ENCODE data around the gene NSL1. TPM values are rescaled to one million over a fixed set of nuclear protein-coding genes. Genes with fewer than 3 reads are reported as not detected.

The NSL1 gene
- total RNA-seq, 1 experiment from 2014 or later: 36.4 TPM

GRCh38 chr1:212727386-212728181 is 64.0 kb downstream of the NSL1 start:
- BruUV-seq (replicated peaks): no TSS peak
- CTCF ChIA-PET: no interaction called here
- POLR2A ChIA-PET: no interaction called here
- H3K79me2 ChIP-seq (ENCODE audit: insufficient read depth, low read length): no peaks in the 10 kb centered on the region
- no peaks in the 10 kb centered on the region for H3K9me2 ChIP-seq (ENCODE audit: insufficient read depth)
- H3K27me3 ChIP-seq (ENCODE audit: insufficient read depth, low read length): no peaks in the 10 kb centered on the region
- no peaks in the 10 kb centered on the region for H3K4me1 ChIP-seq (ENCODE audit: control insufficient read depth in 1 of 2, insufficient read depth in 2 of 2, low read length in 2 of 2)
- no peak overlapping the region for H3K27ac ChIP-seq (ENCODE audit: low read depth, low read length)
- intact Hi-C loops (cut with micrococcal nuclease): no loop called here
- H2AFZ ChIP-seq (ENCODE audit: low read depth, low read length, poor library complexity, severe bottlenecking): no peak overlapping the region
- no peak overlapping the region for H3K9ac ChIP-seq (ENCODE audit: low read length)
- H3K4me2 ChIP-seq (ENCODE audit: low read length): no peak overlapping the region
- RAD21 ChIA-PET (ENCODE audit: low non-redundant PET in 1 of 2, low total read pairs in 2 of 2, uncharacterized antibody in 2 of 2, unreplicated experiment in 2 of 2): no interaction called here
- H3K9me3 ChIP-seq (ENCODE audit: control insufficient read depth in 1 of 2, insufficient read depth in 1 of 2, low read depth in 1 of 2, low read length in 2 of 2): no peaks in the 10 kb centered on the region
- no peak for DNase-seq (ENCODE audit: low read depth, low spot score)
- ATAC-seq: no peak
- H4K20me1 ChIP-seq (ENCODE audit: insufficient read depth): no peaks in the 10 kb centered on the region
- no peaks in the 10 kb centered on the region for H3K36me3 ChIP-seq (ENCODE audit: control insufficient read depth in 1 of 2, insufficient read depth in 2 of 2, low read length in 2 of 2)
- TF ChIP-seq FOSL1 (IDR thresholded peaks at IDR 0.05; ENCODE audit: low read depth) (no peak), EGR1 (IDR thresholded peaks at IDR 0.05; ENCODE audit: low read depth) (no peak), CBX3 (IDR thresholded peaks at IDR 0.05; ENCODE audit: low read depth) (no peak), EZH2 (IDR thresholded peaks at IDR 0.05) (no peak), ZFX (IDR thresholded peaks at IDR 0.05) (no peak), SP1 (IDR thresholded peaks at IDR 0.05; ENCODE audit: low read depth) (no peak), SRF (IDR thresholded peaks at IDR 0.05; ENCODE audit: low read depth) (no peak), POLR2AphosphoS5 (IDR thresholded peaks at IDR 0.05; ENCODE audit: low read depth, low read length) (no peak), TCF7L2 (IDR thresholded peaks at IDR 0.05; ENCODE audit: borderline replicate concordance, extremely low read depth, insufficient read depth, insufficient read length) (no peak), SIN3A (IDR thresholded peaks at IDR 0.05; ENCODE audit: low read depth) (no peak), ZNF274 (IDR thresholded peaks at IDR 0.05; ENCODE audit: low read depth, low read length) (no peak), POLR2A (IDR thresholded peaks at IDR 0.05; ENCODE audit: borderline replicate concordance, extremely low read depth, insufficient read depth, insufficient read length) (no peak), JUND (IDR thresholded peaks at IDR 0.05) (no peak), MAX (IDR thresholded peaks at IDR 0.05) (no peak), CEBPB (IDR thresholded peaks at IDR 0.05; ENCODE audit: low read depth) (no peak)
- TF ChIP-seq, protein P1, sequence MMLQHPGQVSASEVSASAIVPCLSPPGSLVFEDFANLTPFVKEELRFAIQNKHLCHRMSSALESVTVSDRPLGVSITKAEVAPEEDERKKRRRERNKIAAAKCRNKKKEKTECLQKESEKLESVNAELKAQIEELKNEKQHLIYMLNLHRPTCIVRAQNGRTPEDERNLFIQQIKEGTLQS (IDR thresholded peaks at IDR 0.05): no peak
- TF ChIP-seq, protein P2, sequence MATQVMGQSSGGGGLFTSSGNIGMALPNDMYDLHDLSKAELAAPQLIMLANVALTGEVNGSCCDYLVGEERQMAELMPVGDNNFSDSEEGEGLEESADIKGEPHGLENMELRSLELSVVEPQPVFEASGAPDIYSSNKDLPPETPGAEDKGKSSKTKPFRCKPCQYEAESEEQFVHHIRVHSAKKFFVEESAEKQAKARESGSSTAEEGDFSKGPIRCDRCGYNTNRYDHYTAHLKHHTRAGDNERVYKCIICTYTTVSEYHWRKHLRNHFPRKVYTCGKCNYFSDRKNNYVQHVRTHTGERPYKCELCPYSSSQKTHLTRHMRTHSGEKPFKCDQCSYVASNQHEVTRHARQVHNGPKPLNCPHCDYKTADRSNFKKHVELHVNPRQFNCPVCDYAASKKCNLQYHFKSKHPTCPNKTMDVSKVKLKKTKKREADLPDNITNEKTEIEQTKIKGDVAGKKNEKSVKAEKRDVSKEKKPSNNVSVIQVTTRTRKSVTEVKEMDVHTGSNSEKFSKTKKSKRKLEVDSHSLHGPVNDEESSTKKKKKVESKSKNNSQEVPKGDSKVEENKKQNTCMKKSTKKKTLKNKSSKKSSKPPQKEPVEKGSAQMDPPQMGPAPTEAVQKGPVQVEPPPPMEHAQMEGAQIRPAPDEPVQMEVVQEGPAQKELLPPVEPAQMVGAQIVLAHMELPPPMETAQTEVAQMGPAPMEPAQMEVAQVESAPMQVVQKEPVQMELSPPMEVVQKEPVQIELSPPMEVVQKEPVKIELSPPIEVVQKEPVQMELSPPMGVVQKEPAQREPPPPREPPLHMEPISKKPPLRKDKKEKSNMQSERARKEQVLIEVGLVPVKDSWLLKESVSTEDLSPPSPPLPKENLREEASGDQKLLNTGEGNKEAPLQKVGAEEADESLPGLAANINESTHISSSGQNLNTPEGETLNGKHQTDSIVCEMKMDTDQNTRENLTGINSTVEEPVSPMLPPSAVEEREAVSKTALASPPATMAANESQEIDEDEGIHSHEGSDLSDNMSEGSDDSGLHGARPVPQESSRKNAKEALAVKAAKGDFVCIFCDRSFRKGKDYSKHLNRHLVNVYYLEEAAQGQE (IDR thresholded peaks at IDR 0.05; ENCODE audit: low read depth): no peak
- TF ChIP-seq, protein P3, sequence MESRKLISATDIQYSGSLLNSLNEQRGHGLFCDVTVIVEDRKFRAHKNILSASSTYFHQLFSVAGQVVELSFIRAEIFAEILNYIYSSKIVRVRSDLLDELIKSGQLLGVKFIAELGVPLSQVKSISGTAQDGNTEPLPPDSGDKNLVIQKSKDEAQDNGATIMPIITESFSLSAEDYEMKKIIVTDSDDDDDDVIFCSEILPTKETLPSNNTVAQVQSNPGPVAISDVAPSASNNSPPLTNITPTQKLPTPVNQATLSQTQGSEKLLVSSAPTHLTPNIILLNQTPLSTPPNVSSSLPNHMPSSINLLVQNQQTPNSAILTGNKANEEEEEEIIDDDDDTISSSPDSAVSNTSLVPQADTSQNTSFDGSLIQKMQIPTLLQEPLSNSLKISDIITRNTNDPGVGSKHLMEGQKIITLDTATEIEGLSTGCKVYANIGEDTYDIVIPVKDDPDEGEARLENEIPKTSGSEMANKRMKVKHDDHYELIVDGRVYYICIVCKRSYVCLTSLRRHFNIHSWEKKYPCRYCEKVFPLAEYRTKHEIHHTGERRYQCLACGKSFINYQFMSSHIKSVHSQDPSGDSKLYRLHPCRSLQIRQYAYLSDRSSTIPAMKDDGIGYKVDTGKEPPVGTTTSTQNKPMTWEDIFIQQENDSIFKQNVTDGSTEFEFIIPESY (IDR thresholded peaks at IDR 0.05; ENCODE audit: extremely low read depth, insufficient replicate concordance, low read length): no peak
- H3K4me3 ChIP-seq (replicated peaks in 1 of 2; ENCODE audit: low read depth in 1 of 2, low read length in 2 of 2): no peak overlapping the region
